Astrocyte of the spinal cord (primary cell): Measurements from ENCODE around the gene TMPRSS13.

Source experiments
- DNase-seq: peaks from one replicate; pipeline ENCODE4 v3.0.0; 2011; ENCODE audit warnings: low read depth, low spot score
- H3K4me3 ChIP-seq: 2 replicates; pipeline ENCODE4 v1.5.1; 2011; ENCODE audit warnings: low read depth, mild to moderate bottlenecking, low read length, moderate library complexity
- in situ Hi-C: cut with HindIII; loops from 2 replicates; pipeline ENCODE4 v1.10.0; 2017; ENCODE audit warnings: low sequenced_read_pairs
- TF ChIP-seq, protein P1 (sequence below): IDR thresholded peaks from 2 replicates; pipeline ENCODE4 v1.5.1; 2012; ENCODE audit warnings: low read depth, mild to moderate bottlenecking, low read length, inconsistent platforms

Gene TMPRSS13

DNA sequence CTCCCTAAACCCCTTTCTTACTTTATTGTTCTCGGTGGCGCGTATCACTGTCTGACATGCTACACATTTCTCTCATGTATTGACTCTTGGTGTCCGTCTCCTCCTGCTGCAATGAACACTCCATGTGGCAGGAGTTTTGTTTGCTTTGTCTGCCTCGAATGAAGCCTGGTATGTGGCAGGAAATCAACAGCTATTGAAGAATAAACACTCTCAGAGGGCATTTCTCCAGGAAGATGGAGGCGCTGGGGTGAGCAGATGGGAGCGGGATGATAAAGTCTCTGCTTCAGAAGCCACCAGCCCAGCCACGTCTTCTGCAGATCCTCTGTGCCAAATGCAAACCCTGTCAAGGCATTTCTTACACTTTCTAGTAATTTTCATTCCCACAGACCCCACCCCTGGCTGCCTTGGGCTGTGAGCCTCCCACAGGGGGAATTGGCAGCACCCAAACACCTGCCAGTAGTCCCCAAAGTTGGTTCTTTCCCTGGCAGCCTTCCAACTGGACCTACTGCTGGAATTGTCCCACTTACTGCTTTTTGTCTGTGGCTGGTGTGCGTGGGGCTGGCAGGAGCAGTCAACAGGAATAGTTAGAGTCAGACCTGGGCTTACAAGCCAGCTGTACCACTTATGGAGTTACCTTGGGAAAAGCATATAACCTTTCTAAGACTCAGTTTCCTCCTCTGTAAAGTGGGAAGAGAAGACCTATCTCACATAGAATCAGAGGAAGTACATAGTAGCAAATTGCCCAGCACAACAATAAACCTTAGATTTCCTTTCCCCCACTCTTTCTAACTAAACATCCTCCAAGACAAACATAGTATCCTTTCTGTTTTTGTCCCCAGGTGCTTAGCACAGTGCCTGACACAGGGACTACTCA, 43.7 kb upstream of the TMPRSS13 start:
- no peak for DNase-seq
- H3K4me3 ChIP-seq, result no peak overlapping the region
- in situ Hi-C loops, result no loop called here
- TF ChIP-seq, protein P1, sequence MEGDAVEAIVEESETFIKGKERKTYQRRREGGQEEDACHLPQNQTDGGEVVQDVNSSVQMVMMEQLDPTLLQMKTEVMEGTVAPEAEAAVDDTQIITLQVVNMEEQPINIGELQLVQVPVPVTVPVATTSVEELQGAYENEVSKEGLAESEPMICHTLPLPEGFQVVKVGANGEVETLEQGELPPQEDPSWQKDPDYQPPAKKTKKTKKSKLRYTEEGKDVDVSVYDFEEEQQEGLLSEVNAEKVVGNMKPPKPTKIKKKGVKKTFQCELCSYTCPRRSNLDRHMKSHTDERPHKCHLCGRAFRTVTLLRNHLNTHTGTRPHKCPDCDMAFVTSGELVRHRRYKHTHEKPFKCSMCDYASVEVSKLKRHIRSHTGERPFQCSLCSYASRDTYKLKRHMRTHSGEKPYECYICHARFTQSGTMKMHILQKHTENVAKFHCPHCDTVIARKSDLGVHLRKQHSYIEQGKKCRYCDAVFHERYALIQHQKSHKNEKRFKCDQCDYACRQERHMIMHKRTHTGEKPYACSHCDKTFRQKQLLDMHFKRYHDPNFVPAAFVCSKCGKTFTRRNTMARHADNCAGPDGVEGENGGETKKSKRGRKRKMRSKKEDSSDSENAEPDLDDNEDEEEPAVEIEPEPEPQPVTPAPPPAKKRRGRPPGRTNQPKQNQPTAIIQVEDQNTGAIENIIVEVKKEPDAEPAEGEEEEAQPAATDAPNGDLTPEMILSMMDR, result no peak

DNA sequence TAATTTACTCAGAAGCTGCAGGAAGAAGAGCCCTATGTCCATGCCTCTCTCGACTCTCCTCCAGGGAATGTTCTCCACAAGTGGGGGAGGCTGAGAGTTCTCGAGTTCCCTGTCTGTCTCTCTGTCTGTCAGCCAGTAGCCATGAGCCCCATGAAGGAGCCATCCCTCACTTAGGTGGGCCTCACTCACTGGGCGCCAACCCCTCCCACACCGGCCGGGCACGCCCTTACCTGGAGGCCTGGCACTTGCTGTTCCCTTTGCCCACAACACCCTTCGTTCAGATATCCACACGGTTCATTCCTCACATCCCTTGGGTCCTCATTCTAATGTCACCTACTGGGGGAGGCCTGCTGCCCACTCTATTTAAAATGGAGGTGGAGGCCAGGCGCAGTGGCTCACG, 42.8 kb upstream of the TMPRSS13 start:
- in situ Hi-C loops, result no loop called here
- H3K4me3 ChIP-seq, result no peak overlapping the region
- no peak for DNase-seq
- TF ChIP-seq, protein P1, result no peak

DNA sequence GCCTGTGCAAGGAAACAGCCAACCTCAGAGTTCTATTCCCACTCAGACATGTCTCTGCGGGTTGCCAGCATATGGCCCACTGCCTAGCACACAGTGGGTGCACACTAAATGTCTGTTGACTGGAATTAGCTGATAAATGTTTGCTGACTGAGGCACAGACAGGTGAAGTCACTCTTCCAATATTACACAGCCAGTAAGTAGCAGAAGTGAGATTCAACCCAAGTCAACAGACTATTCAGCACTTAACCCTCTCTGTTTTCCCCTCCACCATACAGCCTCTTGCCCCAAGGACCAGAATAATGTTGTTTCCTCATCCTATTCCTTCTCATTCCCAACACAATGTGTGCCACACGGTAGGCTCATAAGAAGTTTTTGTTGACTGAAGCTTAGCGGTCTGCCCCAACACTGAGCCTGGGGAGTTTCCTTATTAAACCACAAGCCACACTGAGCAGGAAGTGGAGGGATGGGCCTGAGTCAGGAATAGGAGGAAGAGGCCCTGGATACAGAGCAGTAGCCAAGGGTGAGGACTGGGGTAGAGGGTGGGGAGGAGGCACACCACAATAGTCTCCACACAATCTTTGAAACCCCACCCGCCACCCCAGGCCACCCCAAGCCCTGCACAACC, 41.3 kb upstream of the TMPRSS13 start:
- no peak for DNase-seq

DNA sequence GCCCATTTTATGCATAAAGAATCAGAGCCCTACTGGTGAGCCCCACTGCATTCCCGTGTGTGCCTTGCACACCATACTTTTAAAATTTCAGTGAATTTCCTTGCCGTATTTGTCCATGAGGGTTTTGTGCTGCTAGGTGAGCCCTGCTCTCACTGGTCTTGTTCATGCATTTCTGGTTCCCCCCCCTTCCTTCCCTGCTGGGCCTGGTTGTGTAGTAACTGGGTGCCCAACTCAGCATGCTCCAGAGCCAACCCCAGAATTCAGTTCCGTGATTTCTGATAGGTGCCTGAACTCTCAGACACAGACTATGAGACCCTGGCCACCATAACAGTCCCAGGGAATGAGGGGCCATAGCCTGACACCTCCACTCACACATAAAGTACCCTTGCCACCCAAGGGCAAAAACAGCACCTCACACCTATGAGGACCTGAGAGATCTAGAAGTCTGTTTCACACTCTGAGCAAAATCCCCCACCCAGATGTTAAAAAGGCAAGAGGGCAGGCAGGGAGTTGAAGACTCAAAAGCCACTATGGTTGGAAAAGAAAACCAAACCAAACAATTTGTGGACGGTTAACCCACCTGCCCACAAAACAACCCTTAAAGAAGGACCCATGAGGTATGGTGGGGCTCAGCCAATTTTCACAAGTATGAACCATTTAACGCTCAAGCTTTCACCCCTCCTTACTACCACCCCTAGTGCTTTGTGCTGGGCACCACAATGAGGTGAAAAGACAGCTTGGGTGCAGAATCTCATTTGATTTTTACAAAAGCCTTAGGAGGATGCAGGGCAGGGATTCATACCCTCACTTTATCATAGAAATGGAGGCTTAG, 40.2 kb upstream of the TMPRSS13 start:
- in situ Hi-C loops, result no loop called here
- H3K4me3 ChIP-seq, result no peak overlapping the region
- no peak for DNase-seq
- TF ChIP-seq, protein P1, result no peak

More for the DNA sequence above, 41.3 kb upstream of the TMPRSS13 start:
- no peak overlapping the region for H3K4me3 ChIP-seq
- TF ChIP-seq, protein P1, result no peak
- in situ Hi-C loops, result no loop called here

DNA sequence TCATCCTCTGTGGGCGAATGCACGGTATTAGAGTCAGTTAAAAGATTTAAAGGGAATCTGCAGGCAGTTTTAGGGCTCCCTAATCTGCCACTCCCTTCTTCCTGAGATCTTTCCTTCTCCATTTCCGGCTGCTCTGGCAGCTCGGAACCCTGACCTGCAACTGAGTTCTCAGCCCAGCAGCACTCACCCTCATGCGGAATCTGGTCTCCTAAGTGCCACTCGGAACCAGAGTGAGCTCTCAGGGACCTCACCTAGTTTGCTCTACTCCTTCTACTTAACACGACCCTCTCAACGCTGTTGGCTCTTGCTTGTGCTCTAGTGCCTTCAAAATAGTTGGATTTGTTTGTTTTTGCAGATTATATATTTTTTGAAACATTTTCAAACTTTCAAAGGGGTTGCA, 37.7 kb upstream of the TMPRSS13 start:
- TF ChIP-seq, protein P1, result no peak

DNA sequence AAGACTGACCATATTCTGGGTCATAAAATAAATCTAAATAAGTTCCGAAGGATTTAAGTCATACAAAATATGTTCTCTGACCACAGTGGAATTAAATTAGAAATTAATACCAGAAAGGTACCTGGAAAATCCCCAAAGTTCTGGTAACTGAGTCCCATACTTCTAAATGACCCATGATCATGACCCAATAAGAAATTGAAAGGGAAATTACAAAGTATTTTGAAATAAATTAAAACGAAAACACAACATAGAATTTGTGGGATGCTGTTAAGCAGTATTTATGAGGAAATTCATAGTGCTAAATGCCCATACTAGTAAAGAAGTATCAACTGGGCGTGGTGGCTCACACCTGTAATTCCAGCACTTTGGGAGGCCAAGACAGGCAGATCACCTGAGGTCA, 33.6 kb upstream of the TMPRSS13 start:
- in situ Hi-C loops, result no loop called here
- H3K4me3 ChIP-seq, result no peak overlapping the region
- DNase-seq, result no peak
- TF ChIP-seq, protein P1, result no peak

More for the DNA sequence above, 37.7 kb upstream of the TMPRSS13 start:
- in situ Hi-C loops, result no loop called here
- no peak for DNase-seq
- H3K4me3 ChIP-seq, result no peak overlapping the region
